Natural killer cell treated with Interleukin-12 subunit alpha and Interleukin-12 subunit beta and Interleukin-15 and Interleukin-18, amount 100 ng/mL, for 72 hours (primary cell): ENCODE measurements around the gene TSHZ2. TPM values are rescaled to one million over a fixed set of nuclear protein-coding genes. Genes with fewer than 3 reads are reported as not detected.

Source experiments
- ATAC-seq, 2 donors: fragments of 150-1000 bp; cut with Tn5 transposase in 1 of 2; sonication (Bioruptor Pico), chemical (Tn5 transposase) in 1 of 2; 2 replicates each; pipeline ENCODE4 v1.10.0; 2021
- DNase-seq: peaks from one replicate; pipeline ENCODE4 v3.0.0; 2022; ENCODE audit warnings: low spot score
- H3K27ac Mint-ChIP-seq, 2 donors: 1 replicate in 1 of 2; 2 replicates in 1 of 2; pipeline ENCODE4 v1.8.0; 2022; ENCODE audit warnings: mixed read lengths in 2 of 2, mild to moderate bottlenecking in 1 of 2, moderate library complexity in 1 of 2
- H3K27me3 Mint-ChIP-seq, 2 donors: 1 replicate in 1 of 2; 2 replicates in 1 of 2; pipeline ENCODE4 v1.8.0; 2022; ENCODE audit warnings: mixed read lengths in 2 of 2
- H3K36me3 Mint-ChIP-seq: one replicate; pipeline ENCODE4 v1.8.0; 2022; ENCODE audit warnings: mixed read lengths
- H3K4me1 Mint-ChIP-seq, 2 donors: 1 replicate in 1 of 2; 2 replicates in 1 of 2; pipeline ENCODE4 v1.8.0; 2022; ENCODE audit warnings: low read depth in 2 of 2, mixed read lengths in 2 of 2, mild to moderate bottlenecking in 1 of 2
- H3K4me3 Mint-ChIP-seq: one replicate; pipeline ENCODE4 v1.8.0; 2022; ENCODE audit warnings: mixed read lengths
- H3K9me3 Mint-ChIP-seq: 2 replicates; pipeline ENCODE4 v1.8.0; 2022; ENCODE audit warnings: mixed read lengths
- total RNA-seq, 2 donors: library from RNA; stranded (reverse); gene quantifications; one replicate each; pipeline ENCODE4 v1.2.3, GENCODE V29; 2022

Gene TSHZ2
- total RNA-seq, 2 donors from 2014 or later = 0.05 to 1.1 TPM

DNA sequence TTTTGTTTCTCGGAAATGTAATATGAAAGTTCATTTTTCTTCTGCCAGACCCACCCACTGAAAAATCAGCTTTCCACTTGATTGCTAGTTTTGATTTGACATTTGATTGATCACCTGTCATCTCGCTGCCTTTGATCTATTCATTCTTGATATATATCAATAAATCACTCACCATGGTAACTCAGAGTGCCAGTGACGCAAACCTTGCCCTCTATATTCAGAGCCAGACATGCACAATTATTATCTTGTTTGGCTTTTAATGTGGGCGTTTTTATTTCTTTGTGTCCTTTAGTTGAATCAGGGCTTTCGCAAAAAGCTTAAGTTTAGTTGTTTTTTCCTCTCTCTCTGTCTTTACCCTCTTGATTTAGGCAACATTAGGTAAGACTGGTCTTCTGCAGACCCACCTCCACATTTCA lies 2.0 kb downstream of the TSHZ2 start:
- Mint-ChIP-seq H3K27ac (peak overlapping the region in 1 of 2 donors; percentile 32), H3K4me3 (no peak overlapping the region), H3K36me3 (peaks cover 6% of the 10 kb centered on the region), H3K9me3 (no peaks in the 10 kb centered on the region), H3K27me3 (peaks cover 44 to 85% of the 10 kb centered on the region in 2 donors), H3K4me1 (no peaks in the 10 kb centered on the region)
- no peak for DNase-seq
- no peak for ATAC-seq

DNA sequence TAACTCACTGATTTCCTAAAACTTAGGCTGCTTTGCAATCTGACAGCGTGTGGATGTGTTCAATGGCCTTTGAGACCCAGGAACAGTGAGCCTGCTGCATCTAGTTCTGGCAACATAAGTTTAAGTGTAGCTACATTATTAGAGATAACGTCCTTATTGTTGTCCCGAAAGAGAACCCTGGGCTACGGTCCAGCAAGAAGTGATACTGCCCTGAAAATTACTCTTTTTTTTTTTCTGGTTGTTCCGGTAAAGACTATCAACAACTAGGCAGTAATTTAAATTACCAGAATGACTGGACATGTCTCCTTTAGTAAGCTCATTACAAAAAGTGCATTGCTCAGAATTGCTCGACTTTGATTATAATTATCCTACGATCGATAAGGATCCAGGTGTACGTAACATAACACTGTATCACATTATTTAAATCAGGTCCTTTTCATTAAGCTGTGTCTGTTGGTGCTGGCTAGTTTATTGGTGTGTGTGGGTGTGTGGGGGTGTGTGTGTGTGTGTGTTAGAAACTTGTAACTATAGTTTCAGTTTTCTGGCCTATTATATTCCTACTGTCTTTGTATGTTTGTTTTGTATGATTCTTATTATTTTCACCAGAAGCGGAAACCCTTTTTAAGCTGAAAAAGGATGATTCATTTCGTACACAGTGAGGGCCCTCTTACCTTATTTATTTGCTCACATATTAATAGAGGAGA lies 3.0 kb downstream of the TSHZ2 start:
- H3K9me3 Mint-ChIP-seq = no peaks in the 10 kb centered on the region
- H3K27me3 Mint-ChIP-seq = peaks cover 48 to 76% of the 10 kb centered on the region in 2 donors
- peak overlapping the region in 1 of 2 donors; percentile 21 for H3K27ac Mint-ChIP-seq
- DNase-seq = no peak
- peaks cover 6% of the 10 kb centered on the region for H3K36me3 Mint-ChIP-seq
- no peak overlapping the region for H3K4me3 Mint-ChIP-seq
- ATAC-seq = no peak
- H3K4me1 Mint-ChIP-seq = no peaks in the 10 kb centered on the region

DNA sequence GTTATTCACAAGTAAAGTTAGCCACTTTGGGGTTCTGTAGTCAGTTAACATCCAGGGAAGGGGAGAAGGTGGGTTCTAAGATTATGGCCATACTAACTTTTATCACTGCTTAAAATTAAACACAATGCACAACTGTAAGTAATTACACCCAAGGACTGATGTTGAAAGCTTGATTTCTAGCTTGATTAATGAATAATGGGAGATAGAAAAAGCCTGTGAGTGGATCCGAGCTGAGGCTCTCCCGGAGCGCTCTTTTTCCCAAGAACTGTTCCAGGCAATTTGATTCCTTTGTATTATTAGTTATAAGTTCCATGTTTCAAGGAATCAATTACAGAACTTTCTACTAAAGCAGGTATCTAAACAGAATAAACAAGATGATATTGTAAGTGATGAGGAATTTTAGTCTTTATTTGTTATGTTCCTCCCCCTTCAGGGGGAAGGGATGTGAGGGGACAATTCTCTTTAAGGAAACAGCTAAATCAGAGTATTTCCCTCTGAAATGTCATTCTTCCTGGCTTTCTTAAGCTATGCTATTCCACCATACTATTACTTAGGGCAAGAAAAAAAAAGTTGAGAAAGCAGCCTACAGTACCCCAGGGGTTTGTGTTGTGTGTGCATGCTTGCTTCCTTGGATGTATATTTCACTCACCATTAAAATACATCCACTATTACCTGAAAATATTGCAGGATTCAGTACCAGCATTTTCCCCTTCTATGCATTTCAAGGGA lies 3.8 kb downstream of the TSHZ2 start:
- H3K36me3 Mint-ChIP-seq = peaks cover 6% of the 10 kb centered on the region
- no peaks in the 10 kb centered on the region for H3K4me1 Mint-ChIP-seq
- ATAC-seq = no peak
- H3K9me3 Mint-ChIP-seq = no peaks in the 10 kb centered on the region
- H3K4me3 Mint-ChIP-seq = no peak overlapping the region
- peak overlapping the region in 1 of 2 donors; percentile 21 for H3K27ac Mint-ChIP-seq
- peaks cover 46 to 69% of the 10 kb centered on the region in 2 donors for H3K27me3 Mint-ChIP-seq
- DNase-seq = no peak

DNA sequence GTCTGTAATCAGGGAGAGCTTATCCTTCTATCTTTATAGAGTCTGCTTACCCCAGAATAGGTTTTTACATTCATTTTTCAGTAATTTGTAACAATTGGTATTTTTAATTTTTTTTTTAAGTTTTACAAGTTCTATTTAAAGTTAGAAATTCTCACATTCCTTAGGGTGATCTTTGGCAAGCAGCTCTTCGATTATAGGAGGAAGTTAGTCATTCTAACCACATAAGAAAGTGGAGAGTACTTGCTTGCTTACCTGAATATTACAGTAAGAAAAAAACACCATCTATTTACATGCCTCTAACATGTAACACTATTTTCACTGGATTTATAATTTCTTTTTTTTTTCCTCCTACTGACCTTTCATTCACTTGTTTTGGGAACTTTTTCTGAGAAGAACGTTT lies 6.7 kb downstream of the TSHZ2 start:
- H3K9me3 Mint-ChIP-seq = no peaks in the 10 kb centered on the region
- peaks cover 29 to 42% of the 10 kb centered on the region in 2 donors for H3K27me3 Mint-ChIP-seq
- no peak for ATAC-seq
- H3K27ac Mint-ChIP-seq = no peak overlapping the region
- no peak overlapping the region for H3K4me3 Mint-ChIP-seq
- no peaks in the 10 kb centered on the region for H3K4me1 Mint-ChIP-seq
- no peak for DNase-seq
- H3K36me3 Mint-ChIP-seq = no peaks in the 10 kb centered on the region

DNA sequence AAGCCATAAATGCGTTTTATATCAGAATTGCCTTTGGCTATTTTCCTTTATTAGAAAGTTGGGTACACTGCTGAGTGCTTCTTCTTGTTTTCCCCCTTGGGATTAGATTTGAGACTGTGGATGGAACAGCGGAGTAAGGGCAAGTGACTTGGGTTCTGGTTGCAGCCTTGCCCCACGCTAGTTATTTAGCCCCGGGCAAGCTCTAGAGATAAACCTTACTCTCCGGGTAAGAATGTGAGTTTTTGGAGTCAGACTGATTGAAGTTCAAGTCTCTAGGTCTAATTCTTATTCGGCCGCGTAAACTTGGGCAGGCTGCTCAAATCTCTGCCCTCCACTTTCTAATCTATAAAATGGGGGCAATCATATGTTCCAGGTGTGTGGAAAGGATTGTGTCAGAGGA lies 8.9 kb downstream of the TSHZ2 start:
- Mint-ChIP-seq H3K36me3 (no peaks in the 10 kb centered on the region), H3K4me3 (no peak overlapping the region), H3K27me3 (peaks cover 21 to 30% of the 10 kb centered on the region in 2 donors), H3K4me1 (no peaks in the 10 kb centered on the region), H3K9me3 (no peaks in the 10 kb centered on the region), H3K27ac (no peak overlapping the region)
- ATAC-seq = no peak
- no peak for DNase-seq

DNA sequence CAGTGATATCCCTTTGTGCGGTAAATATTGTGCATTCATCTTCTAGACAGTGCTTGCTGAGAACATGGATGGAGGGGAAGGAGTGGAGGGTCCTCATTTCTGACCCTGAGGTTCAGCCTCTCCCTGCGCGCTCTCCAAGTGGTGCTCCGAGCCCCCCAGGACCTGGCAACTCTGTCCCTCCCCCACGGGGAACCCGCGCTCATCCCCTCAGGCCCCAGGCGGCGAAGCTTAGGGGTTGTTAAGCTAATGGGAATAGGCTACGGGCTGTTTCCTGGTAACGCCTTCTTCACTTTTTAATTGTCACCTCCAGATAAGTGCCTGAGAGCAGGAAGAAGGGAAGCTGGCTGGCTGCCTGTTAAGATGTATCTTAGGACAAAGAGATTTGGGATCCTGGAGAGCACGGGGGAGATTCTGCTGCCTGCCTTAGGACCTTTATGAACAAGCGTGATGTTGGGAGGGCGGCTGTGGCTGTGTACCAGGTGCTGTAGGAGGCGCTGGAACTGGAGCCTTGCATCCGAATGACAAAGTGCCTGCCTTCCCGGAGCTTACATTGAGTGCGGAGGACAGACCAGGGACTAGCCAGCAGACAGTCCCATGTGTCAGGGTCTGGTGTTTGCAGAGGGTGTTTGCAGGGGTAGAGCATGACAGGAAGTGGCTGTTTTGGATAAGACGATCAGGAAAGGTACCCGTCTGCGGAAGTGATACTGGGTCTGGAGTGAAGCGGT lies 11.7 kb downstream of the TSHZ2 start:
- peak in 1 of 2 donors; percentile 17 for ATAC-seq
- H3K36me3 Mint-ChIP-seq = no peaks in the 10 kb centered on the region
- H3K27ac Mint-ChIP-seq = no peak overlapping the region
- DNase-seq = no peak
- H3K4me3 Mint-ChIP-seq = no peak overlapping the region
- peaks cover 13 to 22% of the 10 kb centered on the region in 2 donors for H3K27me3 Mint-ChIP-seq
- no peaks in the 10 kb centered on the region for H3K4me1 Mint-ChIP-seq
- no peaks in the 10 kb centered on the region for H3K9me3 Mint-ChIP-seq

DNA sequence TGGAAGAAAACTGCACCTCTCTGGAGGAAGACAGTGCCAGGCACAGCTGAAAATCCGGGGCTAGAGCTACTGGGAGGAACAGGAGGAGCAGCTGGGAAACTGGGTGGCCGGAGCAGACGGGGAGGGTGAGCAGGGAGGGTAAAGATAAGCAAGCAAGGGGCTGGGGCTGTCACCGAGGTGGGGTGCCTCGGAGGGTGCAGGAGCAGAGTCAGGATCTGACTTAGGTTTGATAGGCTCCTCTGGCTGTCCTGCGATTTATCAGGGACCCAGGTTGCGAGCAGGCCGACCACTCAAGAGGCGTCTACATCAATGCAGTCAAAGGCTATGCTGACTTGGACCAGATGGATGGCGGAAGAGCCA lies 12.3 kb downstream of the TSHZ2 start:
- ATAC-seq (peak in 1 of 2 donors; percentile 17), DNase-seq (no peak)
- peaks cover 13 to 22% of the 10 kb centered on the region in 2 donors for H3K27me3 Mint-ChIP-seq
- no peaks in the 10 kb centered on the region for H3K36me3 Mint-ChIP-seq
- H3K27ac Mint-ChIP-seq = no peak overlapping the region
- no peak overlapping the region for H3K4me3 Mint-ChIP-seq
- H3K9me3 Mint-ChIP-seq = no peaks in the 10 kb centered on the region
- H3K4me1 Mint-ChIP-seq = no peaks in the 10 kb centered on the region

DNA sequence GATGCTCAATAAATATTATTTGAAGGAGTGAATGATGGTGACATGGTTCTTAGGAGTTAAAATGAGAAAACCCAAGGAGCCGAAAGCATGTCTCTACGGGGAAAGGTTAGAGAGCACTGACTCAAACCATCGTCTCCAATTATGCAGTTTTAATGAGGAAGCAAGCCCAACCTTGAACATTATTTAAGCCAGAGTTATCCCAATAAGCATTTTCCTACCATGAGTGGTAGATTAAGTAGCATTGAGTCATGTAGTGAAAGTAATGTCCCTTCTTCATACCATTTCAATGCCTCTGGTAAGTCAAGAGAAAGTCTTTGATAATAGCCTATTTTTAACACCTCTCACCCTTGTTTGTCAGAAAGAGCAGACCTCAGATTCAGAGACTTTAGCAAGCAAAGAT lies 13.5 kb downstream of the TSHZ2 start:
- peaks cover 9 to 22% of the 10 kb centered on the region in 2 donors for H3K27me3 Mint-ChIP-seq
- ATAC-seq = no peak
- H3K4me1 Mint-ChIP-seq = no peaks in the 10 kb centered on the region
- no peak overlapping the region for H3K4me3 Mint-ChIP-seq
- no peak overlapping the region for H3K27ac Mint-ChIP-seq
- H3K9me3 Mint-ChIP-seq = no peaks in the 10 kb centered on the region
- DNase-seq = no peak
- H3K36me3 Mint-ChIP-seq = no peaks in the 10 kb centered on the region

DNA sequence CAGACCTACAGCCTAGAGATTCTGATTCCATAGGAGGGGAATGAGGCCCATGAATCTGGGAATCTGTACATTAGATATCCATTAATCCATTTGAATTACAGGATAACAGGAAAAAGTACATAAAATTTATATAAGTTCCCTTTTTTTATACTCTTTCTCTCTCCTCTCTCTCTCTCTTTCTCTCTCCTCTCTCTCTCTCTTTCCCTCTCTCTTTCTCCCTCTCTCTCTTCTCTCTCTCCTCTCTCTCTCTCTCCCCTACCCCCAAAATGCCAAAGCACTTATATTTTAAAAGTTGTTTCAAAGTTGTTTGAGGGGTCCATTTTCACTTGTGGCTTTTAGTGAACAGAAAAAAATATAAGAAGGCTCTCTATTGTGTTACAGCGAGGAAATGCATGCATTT lies 15.1 kb downstream of the TSHZ2 start:
- Mint-ChIP-seq H3K4me3 (no peak overlapping the region), H3K27me3 (peaks cover 9 to 22% of the 10 kb centered on the region in 2 donors), H3K36me3 (no peaks in the 10 kb centered on the region), H3K27ac (no peak overlapping the region), H3K4me1 (no peaks in the 10 kb centered on the region), H3K9me3 (no peaks in the 10 kb centered on the region)
- DNase-seq (no peak), ATAC-seq (no peak)

DNA sequence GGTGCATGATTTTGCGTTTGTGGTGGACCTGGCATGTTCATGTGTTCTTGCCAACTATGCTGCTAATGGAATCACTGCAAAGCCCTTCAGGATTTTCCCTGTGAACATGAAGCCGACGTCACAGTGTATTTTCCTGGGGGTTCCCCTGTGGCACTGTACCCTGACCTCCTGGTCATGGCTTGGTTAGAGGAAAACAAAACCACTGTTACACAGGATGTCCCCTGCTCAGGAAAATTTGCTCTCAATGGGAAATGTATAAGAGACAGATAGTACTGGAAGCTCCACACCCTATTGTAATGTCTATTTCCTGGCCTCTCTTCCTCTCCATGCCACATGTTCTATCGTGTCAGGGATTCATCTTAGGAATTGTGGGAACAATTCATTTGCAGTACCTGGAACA lies 19.7 kb downstream of the TSHZ2 start:
- Mint-ChIP-seq H3K9me3 (no peaks in the 10 kb centered on the region), H3K36me3 (no peaks in the 10 kb centered on the region), H3K27ac (no peak overlapping the region), H3K4me1 (no peaks in the 10 kb centered on the region), H3K27me3 (peaks cover 13 to 28% of the 10 kb centered on the region in 2 donors), H3K4me3 (no peak overlapping the region)
- DNase-seq (no peak), ATAC-seq (no peak)

DNA sequence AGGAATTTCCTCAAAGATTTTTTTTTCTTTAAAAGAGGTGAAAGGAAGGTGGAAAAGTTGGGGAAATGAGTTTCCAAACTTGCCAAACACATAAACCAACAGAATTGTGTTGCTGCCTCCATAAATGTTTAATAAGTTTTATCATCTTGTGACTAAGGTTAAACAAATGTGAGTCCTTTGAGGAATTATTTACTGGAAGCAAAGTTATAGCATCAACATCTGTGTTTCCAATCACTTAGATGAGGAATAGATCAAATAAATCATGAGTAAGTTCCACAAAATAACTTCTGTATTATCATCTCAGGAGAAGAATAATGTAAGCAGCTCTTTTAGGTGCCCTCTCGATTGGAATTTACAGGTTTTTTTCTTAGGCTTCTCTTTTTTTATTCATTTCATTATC lies 20.5 kb downstream of the TSHZ2 start:
- H3K4me1 Mint-ChIP-seq = no peaks in the 10 kb centered on the region
- H3K9me3 Mint-ChIP-seq = no peaks in the 10 kb centered on the region
- DNase-seq = no peak
- no peak overlapping the region for H3K27ac Mint-ChIP-seq
- no peaks in the 10 kb centered on the region for H3K36me3 Mint-ChIP-seq
- H3K4me3 Mint-ChIP-seq = no peak overlapping the region
- ATAC-seq = no peak
- H3K27me3 Mint-ChIP-seq = peaks cover 13 to 25% of the 10 kb centered on the region in 2 donors

DNA sequence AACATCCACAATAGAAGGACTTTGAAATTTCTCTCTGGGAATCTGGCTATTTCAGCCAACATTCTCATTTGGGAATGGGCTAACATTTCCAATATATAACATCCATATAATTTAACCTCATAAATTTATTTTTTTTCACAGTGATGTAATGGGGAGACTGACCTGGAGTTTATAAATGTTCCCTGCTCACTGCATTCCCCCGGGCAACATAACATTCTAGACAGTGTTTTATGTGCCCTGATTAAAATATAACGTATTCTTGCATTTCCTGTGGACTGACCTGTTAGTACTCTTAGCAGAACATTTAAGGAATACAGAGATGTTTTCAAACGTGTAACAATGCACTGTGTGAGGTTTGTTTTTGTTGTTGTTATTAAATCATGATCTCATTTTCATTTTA lies 20.9 kb downstream of the TSHZ2 start:
- no peak overlapping the region for H3K27ac Mint-ChIP-seq
- no peak overlapping the region for H3K4me3 Mint-ChIP-seq
- H3K9me3 Mint-ChIP-seq = no peaks in the 10 kb centered on the region
- DNase-seq (no peak), ATAC-seq (no peak)
- no peaks in the 10 kb centered on the region for H3K4me1 Mint-ChIP-seq
- peaks cover 12 to 20% of the 10 kb centered on the region in 2 donors for H3K27me3 Mint-ChIP-seq
- no peaks in the 10 kb centered on the region for H3K36me3 Mint-ChIP-seq

DNA sequence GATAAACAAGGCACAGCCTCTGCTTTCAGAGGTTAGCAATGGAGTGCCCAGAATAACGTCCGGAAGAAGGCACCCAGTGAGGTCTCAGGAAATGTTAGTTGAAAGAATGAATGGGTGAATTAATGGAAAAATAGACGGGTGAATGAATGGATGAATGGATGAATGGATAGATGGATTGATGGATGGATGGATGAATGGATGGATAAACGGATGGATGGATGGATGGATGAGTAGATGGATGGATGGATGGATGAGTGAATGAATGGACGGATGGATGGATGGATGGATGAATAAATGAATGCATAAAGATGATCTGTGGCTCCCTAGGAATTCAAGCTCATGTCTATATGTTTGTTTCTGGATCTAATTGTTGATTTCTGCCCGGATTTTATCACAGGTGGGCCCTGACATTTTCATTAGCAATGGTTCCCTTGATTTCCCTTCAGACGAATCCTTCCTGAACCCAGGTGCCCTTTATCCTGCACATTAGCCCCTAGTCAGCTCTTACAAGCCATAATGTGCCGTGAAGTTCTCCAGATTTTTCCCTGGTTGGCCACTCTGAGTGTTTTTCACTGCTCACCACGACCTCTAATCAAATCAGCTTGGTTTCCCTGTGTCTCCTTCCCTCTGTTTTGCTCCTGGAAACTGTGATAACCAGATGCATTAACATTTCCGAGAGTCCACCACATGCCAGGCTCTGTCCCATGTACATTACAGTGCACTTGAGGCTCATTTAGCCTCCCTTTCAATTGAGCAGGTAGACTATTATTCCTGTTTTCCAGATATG lies 22.2 kb downstream of the TSHZ2 start:
- H3K4me1 Mint-ChIP-seq = no peaks in the 10 kb centered on the region
- ATAC-seq = no peak
- no peak for DNase-seq
- H3K36me3 Mint-ChIP-seq = no peaks in the 10 kb centered on the region
- H3K27me3 Mint-ChIP-seq = peaks cover 12 to 21% of the 10 kb centered on the region in 2 donors
- no peak overlapping the region for H3K4me3 Mint-ChIP-seq
- no peak overlapping the region for H3K27ac Mint-ChIP-seq
- no peaks in the 10 kb centered on the region for H3K9me3 Mint-ChIP-seq
